ENCODE measurements around the gene KRTAP5-2. TPM values are rescaled to one million over a fixed set of nuclear protein-coding genes. Genes with fewer than 3 reads are reported as not detected.
"Not testable (repeated sequence)": the region's sequence is repeated elsewhere in the genome, so short reads cannot be mapped to it uniquely, and the experiment has no call there.

The KRTAP5-2 gene
- total and polyA plus RNA-seq, 2 of the 8 experiments (the other 6 are each of a cell fraction or from before 2014, with no cell fraction given) = not detected

DNA sequence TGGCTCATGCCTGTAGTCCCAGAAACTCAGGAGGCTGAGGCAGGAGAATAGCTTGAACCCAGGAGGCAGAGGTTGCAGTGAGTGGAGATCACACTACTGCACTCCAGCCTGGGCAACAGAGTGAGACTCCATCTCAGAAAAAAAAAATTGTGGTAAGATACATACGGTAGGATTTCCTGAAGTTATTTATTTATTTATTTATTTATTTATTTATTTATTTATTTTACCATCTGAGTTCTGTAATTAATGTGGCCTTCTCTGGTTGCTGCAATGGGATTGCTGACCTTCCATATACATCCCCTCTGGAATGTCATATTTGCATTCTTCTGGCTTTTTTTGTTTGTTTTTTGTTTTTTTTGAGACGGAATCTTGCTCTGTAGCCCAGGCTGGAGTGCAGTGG, 15.2 kb downstream of the KRTAP5-2 start:
- not testable (repeated sequence) for H3K4me3 ChIP-seq (ENCODE audit: extremely low read depth in 1 of 4, insufficient read depth in 2 of 4, low read depth in 3 of 4, low read length in 4 of 4); DNase-seq (ENCODE audit: low read depth in 1 of 2, low spot score in 2 of 2); H3K27ac ChIP-seq (ENCODE audit: low read depth, low read length); H3K4me2 ChIP-seq (ENCODE audit: insufficient read depth in 1 of 2, low read depth in 2 of 2, low read length in 2 of 2); H2AFZ ChIP-seq (ENCODE audit: low read length); H4K8ac ChIP-seq (ENCODE audit: extremely low read depth, insufficient read depth, low read length); H3K56ac ChIP-seq (replicated peaks; ENCODE audit: insufficient read length, low read depth, low read length); H3K36me3 ChIP-seq (ENCODE audit: control insufficient read depth in 2 of 4, insufficient read depth in 4 of 4, low read length in 3 of 4); H3K79me2 ChIP-seq (ENCODE audit: control insufficient read depth in 1 of 2, insufficient read depth in 2 of 2, low read length in 2 of 2); H2BK5ac ChIP-seq (ENCODE audit: low read depth, low read length); H2BK15ac ChIP-seq (ENCODE audit: low read length); H3K27me3 ChIP-seq (replicated peaks in 1 of 4; ENCODE audit: control insufficient read depth in 3 of 4, extremely low read depth in 1 of 4, insufficient read depth in 3 of 4, low read length in 3 of 4); H3K23ac ChIP-seq (ENCODE audit: insufficient read length); H4K5ac ChIP-seq (ENCODE audit: insufficient read length, low read depth, low read length); H3K79me1 ChIP-seq (ENCODE audit: low read depth, low read length); H3K9ac ChIP-seq (replicated peaks in 1 of 4; ENCODE audit: extremely low read depth in 1 of 4, low read depth in 3 of 4, low read length in 3 of 4); H3K14ac ChIP-seq (ENCODE audit: insufficient read length); H3K4ac ChIP-seq (replicated peaks; ENCODE audit: insufficient read length, low read depth, low read length); H2BK12ac ChIP-seq (ENCODE audit: low read depth, low read length); FAIRE-seq; H3K9me3 ChIP-seq (ENCODE audit: insufficient read depth in 2 of 2, low read depth in 1 of 2, low read length in 1 of 2); H3K23me2 ChIP-seq (ENCODE audit: low read depth, low read length); H4K20me1 ChIP-seq (replicated peaks in 1 of 2; ENCODE audit: control insufficient read depth in 1 of 2, insufficient read depth in 2 of 2, low read length in 2 of 2); H4K91ac ChIP-seq (replicated peaks; ENCODE audit: insufficient read length, low read length); H2AK5ac ChIP-seq (ENCODE audit: low read depth, low read length); H3K4me1 ChIP-seq (replicated peaks in 1 of 4; ENCODE audit: control insufficient read depth in 3 of 4, insufficient read depth in 4 of 4, low read length in 3 of 4); H2BK20ac ChIP-seq (ENCODE audit: low read length); H3K18ac ChIP-seq (ENCODE audit: extremely low read depth, low read length); H2BK120ac ChIP-seq (replicated peaks; ENCODE audit: low read depth, low read length)
- 93% methylated on average over 2 of the region's 2 CpGs; no CpG with 5 or more reads in 1 of the 2 experiments for WGBS, 2 experiments (ENCODE audit: extremely low coverage in 1 of 2, insufficient coverage in 1 of 2, insufficient read length in 1 of 2, insufficient replicate concordance in 2 of 2, low coverage in 1 of 2, low lambda C conversion rate in 2 of 2, missing lambda C conversion rate in 1 of 2)
- ChIA-PET CTCF (ENCODE audit: partially characterized antibody) (interaction anchor here (0.6 to 1.9 kb wide), 6 partner anchors 8 to 63 kb away, joined by 3 to 9 read pairs (median 5); no protein-coding TSS in a partner anchor), POLR2A (ENCODE audit: partially characterized antibody) (interaction anchor here (0.8 kb wide), 1 partner anchor 43 kb away, joined by 3 read pairs; no protein-coding TSS in a partner anchor)

All from H1 (cell line).